ENCODE data around the gene BEND6. TPM values are rescaled to one million over a fixed set of nuclear protein-coding genes. Genes with fewer than 3 reads are reported as not detected.

Gene BEND6
- total and polyA plus RNA-seq, 2 of the 8 experiments (the other 6 are each of a cell fraction or from before 2014, with no cell fraction given): 0.71 to 2.1 TPM

- POLR2A ChIA-PET (ENCODE audit: partially characterized antibody): no interaction called here
- no peak overlapping the region for H2AFZ ChIP-seq (ENCODE audit: low read length)
Measured at GRCh38 chr6:56999049-56999448, 44.1 kb downstream of the BEND6 start.

More at GRCh38 chr6:56999049-56999448, 44.1 kb downstream of the BEND6 start:
- Histone ChIP-seq H2AK5ac (ENCODE audit: low read depth, low read length) (no peak overlapping the region), H2BK5ac (ENCODE audit: low read depth, low read length) (no peak overlapping the region), H2BK12ac (ENCODE audit: low read depth, low read length) (no peak overlapping the region), H3K23ac (ENCODE audit: insufficient read length) (no peak overlapping the region), H3K4me3 (ENCODE audit: extremely low read depth in 1 of 4, insufficient read depth in 2 of 4, low read depth in 3 of 4, low read length in 4 of 4) (no peak overlapping the region), H2BK20ac (ENCODE audit: low read length) (no peak overlapping the region), H2BK120ac (replicated peaks; ENCODE audit: low read depth, low read length) (no peak overlapping the region), H3K18ac (ENCODE audit: extremely low read depth, low read length) (no peak overlapping the region), H4K8ac (ENCODE audit: extremely low read depth, insufficient read depth, low read length) (no peak overlapping the region), H3K4ac (replicated peaks; ENCODE audit: insufficient read length, low read depth, low read length) (no peak overlapping the region), H2BK15ac (ENCODE audit: low read length) (no peak overlapping the region), H3K27me3 (replicated peaks in 1 of 4; ENCODE audit: control insufficient read depth in 3 of 4, extremely low read depth in 1 of 4, insufficient read depth in 3 of 4, low read length in 3 of 4) (no peaks in the 10 kb centered on the region), H4K5ac (ENCODE audit: insufficient read length, low read depth, low read length) (no peak overlapping the region), H3K36me3 (ENCODE audit: control insufficient read depth in 2 of 4, insufficient read depth in 4 of 4, low read length in 3 of 4) (no peaks in the 10 kb centered on the region), H3K14ac (ENCODE audit: insufficient read length) (no peak overlapping the region), H3K79me1 (ENCODE audit: low read depth, low read length) (no peaks in the 10 kb centered on the region), H3K9ac (replicated peaks in 1 of 4; ENCODE audit: extremely low read depth in 1 of 4, low read depth in 3 of 4, low read length in 3 of 4) (no peak overlapping the region), H4K20me1 (replicated peaks in 1 of 2; ENCODE audit: control insufficient read depth in 1 of 2, insufficient read depth in 2 of 2, low read length in 2 of 2) (no peaks in the 10 kb centered on the region), H3K79me2 (ENCODE audit: control insufficient read depth in 1 of 2, insufficient read depth in 2 of 2, low read length in 2 of 2) (no peaks in the 10 kb centered on the region), H3K4me1 (replicated peaks in 1 of 4; ENCODE audit: control insufficient read depth in 3 of 4, insufficient read depth in 4 of 4, low read length in 3 of 4) (no peaks in the 10 kb centered on the region), H3K23me2 (ENCODE audit: low read depth, low read length) (no peaks in the 10 kb centered on the region; the same call in 1 of the 2 replicates), H3K4me2 (ENCODE audit: insufficient read depth in 1 of 2, low read depth in 2 of 2, low read length in 2 of 2) (no peak overlapping the region), H3K56ac (replicated peaks; ENCODE audit: insufficient read length, low read depth, low read length) (no peak overlapping the region), H3K27ac (ENCODE audit: low read depth, low read length) (no peak overlapping the region), H4K91ac (replicated peaks; ENCODE audit: insufficient read length, low read length) (no peak overlapping the region), H3K9me3 (ENCODE audit: insufficient read depth in 2 of 2, low read depth in 1 of 2, low read length in 1 of 2) (peaks cover 11 to 13% of the 10 kb centered on the region in 2 experiments)
- FAIRE-seq (no peak), DNase-seq (ENCODE audit: low read depth in 1 of 2, low spot score in 2 of 2) (no peak)
- TF ChIP-seq ZNF274 (IDR thresholded peaks at IDR 0.05; ENCODE audit: borderline replicate concordance, extremely low read depth, low read length) (no peak), EZH2 (IDR thresholded peaks at IDR 0.05; ENCODE audit: low read depth, low read length, severe bottlenecking) (no peak), SIN3A (conservative IDR thresholded peaks at IDR 0.05 in 1 of 2, IDR thresholded peaks at IDR 0.05 in 1 of 2; ENCODE audit: low read depth in 1 of 2, low read length in 2 of 2) (no peak), BRCA1 (IDR thresholded peaks at IDR 0.05; ENCODE audit: low read depth, low read length) (no peak), SIRT6 (IDR thresholded peaks at IDR 0.05; ENCODE audit: low read length) (no peak), BCL11A (IDR thresholded peaks at IDR 0.05; ENCODE audit: low read depth in 2 of 2, low read length in 2 of 2) (no peak), TCF12 (IDR thresholded peaks at IDR 0.05; ENCODE audit: low read depth, low read length) (no peak), E2F6 (IDR thresholded peaks at IDR 0.05) (no peak), SP1 (IDR thresholded peaks at IDR 0.05; ENCODE audit: low read depth, low read length) (no peak), JUND (IDR thresholded peaks at IDR 0.05; ENCODE audit: low read length) (no peak), SIX5 (IDR thresholded peaks at IDR 0.05; ENCODE audit: low read depth, low read length) (no peak), CBX8 (IDR thresholded peaks at IDR 0.05; ENCODE audit: borderline replicate concordance, low read depth, low read length) (no peak)
- CTCF ChIA-PET (ENCODE audit: partially characterized antibody): interaction anchor here (0.9 to 1.2 kb wide), 2 partner anchors 22 to 25 kb away, joined by 3 to 5 read pairs; no protein-coding TSS in a partner anchor
